MG63 (cell line): Measurements from ENCODE around the gene RXFP4. TPM values are rescaled to one million over a fixed set of nuclear protein-coding genes. Genes with fewer than 3 reads are reported as not detected.
A peak's percentile ranks its signal among the peaks of the same experiment; 100 is the strongest.
"Not testable (repeated sequence)": the region's sequence is repeated elsewhere in the genome, so short reads cannot be mapped to it uniquely, and the experiment has no call there.

Experiments used
- DNase-seq: peaks from one replicate; pipeline ENCODE4 v3.0.0-alpha.2; 2020
- H3K27me3 ChIP-seq: fragments of 250-450 bp; sonication (Bioruptor Pico); 2 replicates; pipeline ENCODE4 v1.5.1; 2020; ENCODE audit warnings: mild to moderate bottlenecking, moderate library complexity
- H3K36me3 ChIP-seq: fragments of 250-450 bp; sonication (Bioruptor Pico); 2 replicates; pipeline ENCODE4 v1.5.1; 2020; ENCODE audit warnings: mild to moderate bottlenecking, moderate library complexity
- H3K4me3 ChIP-seq: fragments of 250-450 bp; sonication (Bioruptor Pico); 2 replicates; pipeline ENCODE4 v1.5.1; 2020; ENCODE audit warnings: mild to moderate bottlenecking, moderate library complexity
- H3K9me3 ChIP-seq: fragments of 250-450 bp; sonication (Bioruptor Pico); 2 replicates; pipeline ENCODE4 v1.5.1; 2020; ENCODE audit warnings: mild to moderate bottlenecking, moderate library complexity
- total RNA-seq: library from RNA; depleted of rRNA; stranded (reverse); fragments of >200 nt; shearing (Covaris generic); gene quantifications from 2 replicates; pipeline ENCODE4 v1.2.3, GENCODE V29; 2014; ENCODE audit warnings: low replicate concordance

Gene RXFP4
- total RNA-seq, 1 experiment from 2014 or later, result not detected

- H3K36me3 ChIP-seq, result peaks cover 96% of the 10 kb centered on the region
- H3K4me3 ChIP-seq, result no peak overlapping the region
- no peak for DNase-seq
- H3K27me3 ChIP-seq, result no peaks in the 10 kb centered on the region
- H3K9me3 ChIP-seq, result no peaks in the 10 kb centered on the region
Observed at GRCh38 chr1:155918660-155919059, 22.8 kb upstream of the RXFP4 start.

GRCh38 chr1:155919801-155920200 is 21.6 kb upstream of the RXFP4 start:
- Histone ChIP-seq H3K4me3 (no peak overlapping the region), H3K9me3 (no peaks in the 10 kb centered on the region), H3K27me3 (no peaks in the 10 kb centered on the region), H3K36me3 (peaks cover 96% of the 10 kb centered on the region)
- no peak for DNase-seq

- Histone ChIP-seq H3K36me3 (peaks cover 96% of the 10 kb centered on the region), H3K27me3 (no peaks in the 10 kb centered on the region), H3K4me3 (no peak overlapping the region), H3K9me3 (no peaks in the 10 kb centered on the region)
- DNase-seq, result no peak
Observed at GRCh38 chr1:155920717-155921116, 20.7 kb upstream of the RXFP4 start.

GRCh38 chr1:155925506-155925905 is 15.9 kb upstream of the RXFP4 start:
- Histone ChIP-seq H3K4me3 (no peak overlapping the region), H3K9me3 (no peaks in the 10 kb centered on the region), H3K27me3 (no peaks in the 10 kb centered on the region), H3K36me3 (peaks cover 97% of the 10 kb centered on the region)
- DNase-seq, result no peak

- H3K36me3 ChIP-seq, result peaks cover 98% of the 10 kb centered on the region
- no peak overlapping the region for H3K4me3 ChIP-seq
- H3K9me3 ChIP-seq, result no peaks in the 10 kb centered on the region
- H3K27me3 ChIP-seq, result no peaks in the 10 kb centered on the region
- DNase-seq, result no peak
Observed at GRCh38 chr1:155929057-155929456, 12.4 kb upstream of the RXFP4 start.

GRCh38 chr1:155930725-155931124 is 10.7 kb upstream of the RXFP4 start:
- not testable (repeated sequence) for H3K27me3 ChIP-seq, H3K9me3 ChIP-seq, DNase-seq, H3K4me3 ChIP-seq
- H3K36me3 ChIP-seq, result peaks cover 81% of the 10 kb centered on the region

- DNase-seq, result no peak
- Histone ChIP-seq H3K27me3 (no peaks in the 10 kb centered on the region), H3K4me3 (no peak overlapping the region; the same call in 1 of the 2 replicates), H3K36me3 (peaks cover 74% of the 10 kb centered on the region), H3K9me3 (no peaks in the 10 kb centered on the region)
Observed at GRCh38 chr1:155931332-155932038, 10.0 kb upstream of the RXFP4 start.

- DNase-seq, result no peak
- Histone ChIP-seq H3K27me3 (no peaks in the 10 kb centered on the region), H3K36me3 (peaks cover 68% of the 10 kb centered on the region), H3K4me3 (peak overlapping the region; percentile 91), H3K9me3 (no peaks in the 10 kb centered on the region)
Observed at GRCh38 chr1:155932081-155932480, 9.4 kb upstream of the RXFP4 start.

GRCh38 chr1:155932487-155932886 is 9.0 kb upstream of the RXFP4 start:
- peaks cover 64% of the 10 kb centered on the region for H3K36me3 ChIP-seq

GRCh38 chr1:155933591-155934096 is 7.8 kb upstream of the RXFP4 start:
- Histone ChIP-seq H3K9me3 (no peaks in the 10 kb centered on the region), H3K36me3 (peaks cover 53% of the 10 kb centered on the region), H3K4me3 (peak overlapping the region; percentile 91), H3K27me3 (no peaks in the 10 kb centered on the region)
- DNase-seq, result no peak

More at GRCh38 chr1:155932487-155932886, 9.0 kb upstream of the RXFP4 start:
- no peaks in the 10 kb centered on the region for H3K27me3 ChIP-seq
- H3K4me3 ChIP-seq, result peak overlapping the region; percentile 91
- no peaks in the 10 kb centered on the region for H3K9me3 ChIP-seq
- no peak for DNase-seq

GRCh38 chr1:155934097-155934935 is 7.1 kb upstream of the RXFP4 start, which contains the start of gene KHDC4:
TSS of gene KHDC4 (minus strand) at chr1:155934413. CDS start at chr1:155934373, 40 bp downstream.
- Histone ChIP-seq H3K36me3 (peaks cover 47% of the 10 kb centered on the region), H3K27me3 (no peaks in the 10 kb centered on the region), H3K9me3 (no peaks in the 10 kb centered on the region), H3K4me3 (peak within 1 kb of the TSS; percentile 91)
- peak; percentile 97 for DNase-seq

- peak overlapping the region; percentile 91 for H3K4me3 ChIP-seq
- no peak for DNase-seq
- peaks cover 39% of the 10 kb centered on the region for H3K36me3 ChIP-seq
- H3K27me3 ChIP-seq, result no peaks in the 10 kb centered on the region
- no peaks in the 10 kb centered on the region for H3K9me3 ChIP-seq
Observed at GRCh38 chr1:155934936-155935590, 6.4 kb upstream of the RXFP4 start.

- Histone ChIP-seq H3K27me3 (no peaks in the 10 kb centered on the region), H3K4me3 (no peak overlapping the region), H3K9me3 (no peaks in the 10 kb centered on the region), H3K36me3 (peaks cover 9% of the 10 kb centered on the region)
- no peak for DNase-seq
Observed at GRCh38 chr1:155938220-155938627, 3.2 kb upstream of the RXFP4 start.

GRCh38 chr1:155940482-155940992 is 901 bp upstream of the RXFP4 start:
- Histone ChIP-seq H3K36me3 (no peaks in the 10 kb centered on the region), H3K4me3 (no peak overlapping the region), H3K27me3 (no peaks in the 10 kb centered on the region), H3K9me3 (no peaks in the 10 kb centered on the region)
- peak; percentile 59 for DNase-seq

- no peak for DNase-seq
- peaks cover 14% of the 10 kb centered on the region for H3K36me3 ChIP-seq
- no peaks in the 10 kb centered on the region for H3K9me3 ChIP-seq
- H3K4me3 ChIP-seq, result no peak overlapping the region
- H3K27me3 ChIP-seq, result no peaks in the 10 kb centered on the region
Observed at GRCh38 chr1:155941845-155942531, 550 bp downstream of the RXFP4 start.

GRCh38 chr1:155942578-155943141 is 1.2 kb downstream of the RXFP4 start:
- DNase-seq, result no peak
- Histone ChIP-seq H3K4me3 (no peak overlapping the region), H3K9me3 (no peaks in the 10 kb centered on the region), H3K27me3 (no peaks in the 10 kb centered on the region), H3K36me3 (peaks cover 21% of the 10 kb centered on the region)
